WTC11 (cell line): ENCODE measurements around the gene MRGPRF. TPM values are rescaled to one million over a fixed set of nuclear protein-coding genes. Genes with fewer than 3 reads are reported as not detected.
A peak's percentile ranks its signal among the peaks of the same experiment; 100 is the strongest.

ENCODE experiments used
- ATAC-seq: fragments of 200-7000 bp; cut with Tn5 transposase; 2 replicates; pipeline ENCODE4 v1.10.0; 2021; ENCODE audit warnings: mild to moderate bottlenecking, moderate library complexity
- CTCF ChIA-PET: fragments of 300-600 bp; sonication (Branson Sonifier 250); formaldehyde crosslinking; loops from one replicate; lab custom pipeline; 2021; ENCODE audit warnings: antibody characterized with exemption; lab: Charles Lee
- POLR2A ChIA-PET: fragments of 350-600 bp; sonication (Branson Sonifier 250); formaldehyde crosslinking; loops from one replicate; lab custom pipeline; 2021; ENCODE audit warnings: antibody characterized with exemption; lab: Charles Lee
- DNase-seq: peaks from one replicate; pipeline ENCODE4 v3.0.0; 2021; ENCODE audit warnings: low spot score
- H3K27ac Mint-ChIP-seq: 2 replicates; pipeline ENCODE4 v1.8.0; 2021; ENCODE audit warnings: mixed read lengths
- H3K27me3 Mint-ChIP-seq: 2 replicates; pipeline ENCODE4 v1.8.0; 2021; ENCODE audit warnings: low read depth, mild to moderate bottlenecking, moderate library complexity, mixed read lengths
- H3K36me3 Mint-ChIP-seq: 2 replicates; pipeline ENCODE4 v1.8.0; 2021; ENCODE audit warnings: mixed read lengths
- H3K4me1 Mint-ChIP-seq: 2 replicates; pipeline ENCODE4 v1.8.0; 2022; ENCODE audit warnings: mixed read lengths
- H3K4me3 Mint-ChIP-seq: 2 replicates; pipeline ENCODE4 v1.8.0; 2021; ENCODE audit warnings: mild to moderate bottlenecking, moderate library complexity, mixed read lengths
- H3K9me3 Mint-ChIP-seq: 2 replicates; pipeline ENCODE4 v1.8.0; 2021; ENCODE audit warnings: mixed read lengths
- E2F5 ChIP-seq: sonication (generic); formaldehyde crosslinking; IDR thresholded peaks from 2 replicates; pipeline ENCODE4 v1.8.1; 2022; ENCODE audit warnings: mild to moderate bottlenecking, moderate library complexity, missing genetic modification reagents
- ESRRA ChIP-seq: sonication (generic); formaldehyde crosslinking; IDR thresholded peaks from 2 replicates; pipeline ENCODE4 v1.8.1; 2022; ENCODE audit warnings: mild to moderate bottlenecking, missing genetic modification reagents, borderline replicate concordance
- FOXJ3 ChIP-seq: sonication (generic); formaldehyde crosslinking; IDR thresholded peaks from 2 replicates; pipeline ENCODE4 v1.9.0; 2021; ENCODE audit warnings: missing genetic modification reagents, mild to moderate bottlenecking, borderline replicate concordance
- JAZF1 ChIP-seq: fragments of 250-450 bp; sonication (Bioruptor Pico); IDR thresholded peaks from 2 replicates; pipeline ENCODE4 v1.9.0; 2021; ENCODE audit warnings: moderate library complexity, mild to moderate bottlenecking, inconsistent platforms
- MAX ChIP-seq: sonication (generic); formaldehyde crosslinking; IDR thresholded peaks from 2 replicates; pipeline ENCODE4 v1.8.0; 2022; ENCODE audit warnings: mild to moderate bottlenecking, missing genetic modification reagents
- OVOL2 ChIP-seq: fragments of 250-450 bp; sonication (Bioruptor Pico); IDR thresholded peaks from 2 replicates; pipeline ENCODE4 v1.9.0; 2021; ENCODE audit warnings: mild to moderate bottlenecking, borderline replicate concordance
- PRDM15 ChIP-seq: sonication (generic); formaldehyde crosslinking; IDR thresholded peaks from 2 replicates; pipeline ENCODE4 v1.8.0; 2022; ENCODE audit warnings: missing genetic modification reagents
- SMAD4 ChIP-seq: sonication (generic); formaldehyde crosslinking; IDR thresholded peaks from 2 replicates; pipeline ENCODE4 v1.8.0; 2022; ENCODE audit warnings: mild to moderate bottlenecking, missing genetic modification reagents
- ZNF396 ChIP-seq: fragments of 250-450 bp; sonication (Bioruptor Pico); IDR thresholded peaks from 2 replicates; pipeline ENCODE4 v1.8.0; 2021; ENCODE audit warnings: mild to moderate bottlenecking, moderate library complexity, borderline replicate concordance
- total RNA-seq: library from RNA; stranded (reverse); gene quantifications from 3 replicates; pipeline ENCODE4 v1.2.3, GENCODE V29; 2021
- TF ChIP-seq, protein P1 (sequence below): sonication (generic); formaldehyde crosslinking; IDR thresholded peaks from 2 replicates; pipeline ENCODE4 v1.8.0; 2023; ENCODE audit warnings: mild to moderate bottlenecking, missing genetic modification reagents
- TF ChIP-seq, protein P2 (sequence below): fragments of 250-450 bp; sonication (Bioruptor Pico); IDR thresholded peaks from 2 replicates; pipeline ENCODE4 v1.9.0; 2021; ENCODE audit warnings: mild to moderate bottlenecking

The MRGPRF gene
- total RNA-seq, 1 experiment from 2014 or later = 3.8 TPM

DNA sequence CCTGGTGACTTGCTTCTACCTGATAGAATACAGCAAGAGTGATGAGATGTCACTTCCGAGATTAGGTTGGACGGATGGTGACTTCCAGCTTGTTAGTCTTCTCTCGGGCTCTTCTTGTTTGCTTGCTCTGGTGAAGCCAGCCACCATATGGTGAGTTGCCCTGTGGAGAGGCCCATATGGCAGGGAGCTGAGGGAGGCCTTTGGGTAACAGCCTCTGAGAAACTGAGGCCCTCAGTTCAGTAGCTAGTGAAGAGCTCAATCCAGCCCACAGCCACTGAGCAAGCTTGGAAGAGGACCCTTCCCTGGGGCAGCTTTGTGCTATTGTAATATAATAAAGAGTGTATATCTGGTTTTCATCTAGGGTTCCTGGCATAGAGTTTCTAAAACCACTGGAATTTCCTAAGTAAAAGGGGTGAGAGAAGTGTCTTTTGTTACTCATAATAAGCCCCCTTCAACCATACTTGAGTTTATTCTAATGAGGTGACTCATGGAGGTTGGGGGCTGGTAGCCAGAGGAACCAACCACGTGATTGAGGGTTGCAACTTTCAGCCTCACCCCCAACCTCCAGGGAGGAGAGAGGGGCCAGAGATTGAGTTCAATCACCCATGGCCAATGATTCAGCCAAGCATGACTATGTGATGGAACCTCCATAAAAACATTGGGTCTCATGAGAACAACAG is 27.7 kb upstream of the MRGPRF start (continued):
- TF ChIP-seq, protein P1, sequence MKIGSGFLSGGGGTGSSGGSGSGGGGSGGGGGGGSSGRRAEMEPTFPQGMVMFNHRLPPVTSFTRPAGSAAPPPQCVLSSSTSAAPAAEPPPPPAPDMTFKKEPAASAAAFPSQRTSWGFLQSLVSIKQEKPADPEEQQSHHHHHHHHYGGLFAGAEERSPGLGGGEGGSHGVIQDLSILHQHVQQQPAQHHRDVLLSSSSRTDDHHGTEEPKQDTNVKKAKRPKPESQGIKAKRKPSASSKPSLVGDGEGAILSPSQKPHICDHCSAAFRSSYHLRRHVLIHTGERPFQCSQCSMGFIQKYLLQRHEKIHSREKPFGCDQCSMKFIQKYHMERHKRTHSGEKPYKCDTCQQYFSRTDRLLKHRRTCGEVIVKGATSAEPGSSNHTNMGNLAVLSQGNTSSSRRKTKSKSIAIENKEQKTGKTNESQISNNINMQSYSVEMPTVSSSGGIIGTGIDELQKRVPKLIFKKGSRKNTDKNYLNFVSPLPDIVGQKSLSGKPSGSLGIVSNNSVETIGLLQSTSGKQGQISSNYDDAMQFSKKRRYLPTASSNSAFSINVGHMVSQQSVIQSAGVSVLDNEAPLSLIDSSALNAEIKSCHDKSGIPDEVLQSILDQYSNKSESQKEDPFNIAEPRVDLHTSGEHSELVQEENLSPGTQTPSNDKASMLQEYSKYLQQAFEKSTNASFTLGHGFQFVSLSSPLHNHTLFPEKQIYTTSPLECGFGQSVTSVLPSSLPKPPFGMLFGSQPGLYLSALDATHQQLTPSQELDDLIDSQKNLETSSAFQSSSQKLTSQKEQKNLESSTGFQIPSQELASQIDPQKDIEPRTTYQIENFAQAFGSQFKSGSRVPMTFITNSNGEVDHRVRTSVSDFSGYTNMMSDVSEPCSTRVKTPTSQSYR = no peak

DNA sequence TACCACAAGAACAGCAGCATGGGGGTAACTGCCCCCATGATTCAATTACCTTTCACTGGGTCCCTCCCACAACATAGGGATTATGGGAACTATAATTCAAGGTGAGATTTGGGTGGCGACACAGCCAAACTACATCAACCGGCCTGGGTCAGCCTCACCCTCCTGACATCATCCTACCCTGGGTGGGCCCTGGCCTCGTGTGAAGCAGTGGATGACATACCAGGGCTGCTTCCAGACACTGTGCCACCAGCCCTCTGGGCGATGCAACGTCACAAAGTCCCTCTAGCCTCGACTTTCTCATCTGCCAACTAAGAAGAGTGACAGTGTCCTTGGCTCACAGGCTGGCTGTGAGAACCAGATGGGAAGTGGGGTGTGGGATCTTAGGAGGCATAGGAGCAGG is 27.0 kb upstream of the MRGPRF start:
- CTCF ChIA-PET = interaction anchor here (1.6 kb wide), 1 partner anchor 27 kb away, joined by 6 read pairs; the partner anchor contains the start of gene MRGPRF
- DNase-seq = no peak
- POLR2A ChIA-PET = no interaction called here
- H3K9me3 Mint-ChIP-seq = no peaks in the 10 kb centered on the region
- TF ChIP-seq SMAD4 (CRISPR knock-in tag) = no peak
- no peak for TF ChIP-seq PRDM15 (CRISPR knock-in tag)
- TF ChIP-seq ESRRA (CRISPR knock-in tag) = no peak
- TF ChIP-seq, protein P2, sequence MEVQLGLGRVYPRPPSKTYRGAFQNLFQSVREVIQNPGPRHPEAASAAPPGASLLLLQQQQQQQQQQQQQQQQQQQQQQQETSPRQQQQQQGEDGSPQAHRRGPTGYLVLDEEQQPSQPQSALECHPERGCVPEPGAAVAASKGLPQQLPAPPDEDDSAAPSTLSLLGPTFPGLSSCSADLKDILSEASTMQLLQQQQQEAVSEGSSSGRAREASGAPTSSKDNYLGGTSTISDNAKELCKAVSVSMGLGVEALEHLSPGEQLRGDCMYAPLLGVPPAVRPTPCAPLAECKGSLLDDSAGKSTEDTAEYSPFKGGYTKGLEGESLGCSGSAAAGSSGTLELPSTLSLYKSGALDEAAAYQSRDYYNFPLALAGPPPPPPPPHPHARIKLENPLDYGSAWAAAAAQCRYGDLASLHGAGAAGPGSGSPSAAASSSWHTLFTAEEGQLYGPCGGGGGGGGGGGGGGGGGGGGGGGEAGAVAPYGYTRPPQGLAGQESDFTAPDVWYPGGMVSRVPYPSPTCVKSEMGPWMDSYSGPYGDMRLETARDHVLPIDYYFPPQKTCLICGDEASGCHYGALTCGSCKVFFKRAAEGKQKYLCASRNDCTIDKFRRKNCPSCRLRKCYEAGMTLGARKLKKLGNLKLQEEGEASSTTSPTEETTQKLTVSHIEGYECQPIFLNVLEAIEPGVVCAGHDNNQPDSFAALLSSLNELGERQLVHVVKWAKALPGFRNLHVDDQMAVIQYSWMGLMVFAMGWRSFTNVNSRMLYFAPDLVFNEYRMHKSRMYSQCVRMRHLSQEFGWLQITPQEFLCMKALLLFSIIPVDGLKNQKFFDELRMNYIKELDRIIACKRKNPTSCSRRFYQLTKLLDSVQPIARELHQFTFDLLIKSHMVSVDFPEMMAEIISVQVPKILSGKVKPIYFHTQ = no peak
- no peak for TF ChIP-seq OVOL2
- no peak for TF ChIP-seq JAZF1
- TF ChIP-seq ZNF396 (CRISPR knock-in tag) = no peak
- TF ChIP-seq, all 79 proteins: peak for 0
- no peak for ATAC-seq
- Mint-ChIP-seq H3K4me1 (peaks cover 26% of the 10 kb centered on the region), H3K27me3 (no peaks in the 10 kb centered on the region), H3K36me3 (no peaks in the 10 kb centered on the region), H3K4me3 (no peak overlapping the region), H3K27ac (no peak overlapping the region)

- ATAC-seq = no peak
- no peak for TF ChIP-seq MAX
- TF ChIP-seq FOXJ3 = no peak
- no peak for TF ChIP-seq E2F5 (CRISPR knock-in tag)
- H3K4me1 Mint-ChIP-seq = peaks cover 21% of the 10 kb centered on the region
- DNase-seq = no peak
- H3K4me3 Mint-ChIP-seq = no peak overlapping the region
- no peaks in the 10 kb centered on the region for H3K36me3 Mint-ChIP-seq
- CTCF ChIA-PET = no interaction called here
- POLR2A ChIA-PET = no interaction called here
- H3K9me3 Mint-ChIP-seq = no peaks in the 10 kb centered on the region
- H3K27ac Mint-ChIP-seq = 0 out of 2 replicates have a peak overlapping the region, but pooled peaks have one; percentile 19
- H3K27me3 Mint-ChIP-seq = no peaks in the 10 kb centered on the region
These were observed 26.5 kb upstream of the MRGPRF start for GRCh38 chr11:69039501-69039900.
